Pancreas (tissue), 10 donors: ENCODE results near the gene DUOXA1. TPM values are rescaled to one million over a fixed set of nuclear protein-coding genes. Genes with fewer than 3 reads are reported as not detected.
A peak's percentile ranks its signal among the peaks of the same experiment; 100 is the strongest.
"Not testable (repeated sequence)": the region's sequence is repeated elsewhere in the genome, so short reads cannot be mapped to it uniquely, and the experiment has no call there.

ENCODE experiments used
- ATAC-seq, 4 donors: fragments of 200-7000 bp; cut with Tn5 transposase; one replicate each; pipeline versions ENCODE4 v1.8.0 to v1.9.1; 2020; ENCODE audit warnings: mild to moderate bottlenecking in 4 of 4, moderate library complexity in 4 of 4
- DNase-seq, 6 donors: peaks; one replicate each; pipeline ENCODE4 v3.0.0-alpha.2; 2020
- FAIRE-seq: peaks from 2 replicates; lab custom pipeline; 2012; peaks lifted over from hg19 to GRCh38; lab: Jason Lieb, UNC
- H3K27ac ChIP-seq, 4 donors: fragments of 200-600 bp; sonication (generic); 1 replicate in 3 of 4; 2 replicates in 1 of 4; pipeline versions ENCODE4 v1.5.0 to v1.8.0; 2020
- H3K27me3 ChIP-seq, 4 donors: fragments of 200-600 bp; one replicate each; pipeline ENCODE4 v1.8.0; 2021
- H3K36me3 ChIP-seq, 3 donors: fragments of 200-600 bp; sonication (generic) in 1 of 3; one replicate each; pipeline versions ENCODE4 v1.5.0 to v1.8.0; 2020 to 2021
- H3K4me1 ChIP-seq, 3 donors: fragments of 200-600 bp; one replicate each; pipeline ENCODE4 v1.8.0; 2021
- H3K4me3 ChIP-seq, 4 donors: fragments of 200-600 bp; sonication (generic) in 2 of 4; one replicate each; pipeline versions ENCODE4 v1.5.0 to v1.8.0; 2020 to 2021
- H3K9me3 ChIP-seq, 4 donors: fragments of 200-600 bp; one replicate each; pipeline ENCODE4 v1.8.0; 2021
- WGBS, 2 donors: extraction: QIAGEN DNeasy Blood & Tissue Kit; methylation state at CpG; one replicate each; pipeline ENCODE4 v1.1.7; 2013; 5-methylcytosine and 5-hydroxymethylcytosine counted together
- intact Hi-C, 3 donors: fragments of 100-400 bp; cut with DNase I; formaldehyde crosslinking; loops; one replicate each; pipeline versions ENCODE4 v1.11.1 to v1.14.2; 2022
- polyA plus RNA-seq, 2 donors: library from polyadenylated mRNA; stranded (reverse); fragments of 200-250 nt; gene quantifications; one replicate each; pipeline ENCODE4 v1.2.3, GENCODE V29; 2013
- total RNA-seq, 6 donors: library from RNA; stranded (reverse); fragmentation: NEBNext Ultra II Directional in 4 of 6; extraction: Animal tissue kit (Norgen Biotek cat#: 25700) in 4 of 6; gene quantifications; one replicate each; pipeline versions ENCODE4 v1.2.1 to v1.2.4, GENCODE V29; 2021 to 2023
- TF ChIP-seq, protein P1 (sequence below), 4 donors: fragments of 200-600 bp; sonication (generic) in 3 of 4; IDR thresholded peaks; one replicate each; pipeline versions ENCODE4 v1.5.0 to v1.8.0; 2021; ENCODE audit warnings: antibody characterized with exemption in 4 of 4
- donor health status: healthy with polysubstance abuse.
- donor health status: DM: no; HTN: no; CAD: no; lungs with moderate emphysema.
- donor health status: DM: no; HTN: no; CAD: no.
- donor health status: control.
- donor health status: control.
- donor health status: Bipolar disorder and iron deficiency.
- donor health status: DM: yes; HTN: yes; CAD: no.
- donor health status: DM: no; HTN: no; CAD: no.
- donor health status: DM: no; HTN: no; CAD: no.
- donor health status: DM: yes; HTN: yes; CAD: no.

DUOXA1 gene
- total and polyA plus RNA-seq, 8 donors, result 0.11 to 0.22 (median 0.17) TPM; not detected in 3

DNA sequence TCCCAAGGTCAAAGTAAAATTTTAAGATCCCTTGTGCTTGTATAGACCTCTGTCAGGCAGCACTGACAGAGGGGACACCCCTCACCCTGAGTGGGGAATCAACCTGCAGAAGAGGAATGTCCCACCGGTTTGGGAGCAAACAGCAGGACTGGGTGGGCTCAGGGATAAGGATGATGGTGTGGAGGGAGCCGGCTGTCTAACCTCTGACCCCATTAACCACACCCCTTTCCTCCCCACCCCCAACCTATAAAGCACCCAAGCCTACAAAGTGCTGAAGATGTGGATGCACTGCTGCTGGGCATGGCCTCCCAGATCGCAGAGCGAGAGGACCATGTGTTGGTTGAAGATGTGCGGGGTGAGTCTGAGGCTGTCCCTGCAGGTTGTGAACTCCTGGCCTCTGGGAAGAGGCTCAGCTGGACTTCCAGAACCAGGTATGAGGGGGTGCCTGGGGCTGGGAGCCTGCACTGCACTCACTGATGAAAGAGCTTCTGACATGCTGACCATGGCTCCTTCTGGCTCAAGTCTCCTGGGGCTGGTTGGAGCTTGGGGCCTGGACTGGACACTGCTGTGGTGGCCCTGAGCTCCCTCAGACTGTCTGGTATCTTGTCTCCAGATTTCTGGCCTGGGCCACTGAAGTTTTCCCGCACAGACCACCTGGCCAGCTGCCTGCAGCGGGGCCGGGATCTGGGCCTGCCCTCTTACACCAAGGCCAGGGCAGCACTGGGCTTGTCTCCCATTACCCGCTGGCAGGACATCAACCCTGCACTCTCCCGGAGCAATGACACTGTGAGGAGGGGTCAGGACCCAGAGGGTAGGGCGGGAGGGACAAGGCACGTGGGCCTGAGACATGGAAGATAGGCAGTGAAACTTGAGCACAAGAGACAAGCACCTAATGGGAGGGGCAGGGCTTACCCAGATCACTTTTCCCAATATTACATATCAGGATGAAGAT lies 9.4 kb upstream of the DUOXA1 start:
- FAIRE-seq, result no peak
- TF ChIP-seq, protein P1, sequence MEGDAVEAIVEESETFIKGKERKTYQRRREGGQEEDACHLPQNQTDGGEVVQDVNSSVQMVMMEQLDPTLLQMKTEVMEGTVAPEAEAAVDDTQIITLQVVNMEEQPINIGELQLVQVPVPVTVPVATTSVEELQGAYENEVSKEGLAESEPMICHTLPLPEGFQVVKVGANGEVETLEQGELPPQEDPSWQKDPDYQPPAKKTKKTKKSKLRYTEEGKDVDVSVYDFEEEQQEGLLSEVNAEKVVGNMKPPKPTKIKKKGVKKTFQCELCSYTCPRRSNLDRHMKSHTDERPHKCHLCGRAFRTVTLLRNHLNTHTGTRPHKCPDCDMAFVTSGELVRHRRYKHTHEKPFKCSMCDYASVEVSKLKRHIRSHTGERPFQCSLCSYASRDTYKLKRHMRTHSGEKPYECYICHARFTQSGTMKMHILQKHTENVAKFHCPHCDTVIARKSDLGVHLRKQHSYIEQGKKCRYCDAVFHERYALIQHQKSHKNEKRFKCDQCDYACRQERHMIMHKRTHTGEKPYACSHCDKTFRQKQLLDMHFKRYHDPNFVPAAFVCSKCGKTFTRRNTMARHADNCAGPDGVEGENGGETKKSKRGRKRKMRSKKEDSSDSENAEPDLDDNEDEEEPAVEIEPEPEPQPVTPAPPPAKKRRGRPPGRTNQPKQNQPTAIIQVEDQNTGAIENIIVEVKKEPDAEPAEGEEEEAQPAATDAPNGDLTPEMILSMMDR (IDR thresholded peaks at IDR 0.05), result no peak
- H3K9me3 ChIP-seq, result no peaks in the 10 kb centered on the region
- no peak for DNase-seq
- no peaks in the 10 kb centered on the region for H3K36me3 ChIP-seq
- 71 to 77% methylated on average over 12 of the region's 12 CpGs for whole genome bisulfite sequencing, 2 donors
- intact Hi-C loops, result no loop called here
- no peak overlapping the region for H3K27ac ChIP-seq
- no peak for ATAC-seq
- H3K27me3 ChIP-seq, result no peaks in the 10 kb centered on the region
- no peaks in the 10 kb centered on the region for H3K4me1 ChIP-seq
- no peak overlapping the region for H3K4me3 ChIP-seq

DNA sequence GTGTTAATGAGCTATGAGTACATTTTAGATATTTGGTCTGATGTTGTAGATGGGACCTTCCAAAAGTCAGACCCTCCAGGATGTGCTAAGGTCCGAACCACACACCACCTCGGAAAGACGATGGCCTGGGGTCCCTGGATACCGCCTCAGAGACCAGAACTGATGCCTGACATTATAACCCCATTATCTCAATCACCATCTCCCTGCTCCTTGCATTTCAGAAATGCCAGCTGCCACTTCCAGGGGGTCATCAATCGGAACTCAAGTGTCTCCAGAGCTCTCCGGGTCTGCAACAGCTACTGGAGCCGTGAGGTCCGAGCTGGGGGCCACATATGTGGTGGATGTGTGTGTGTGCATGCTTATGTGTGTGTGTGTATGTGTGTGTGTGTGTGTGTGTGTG lies 8.0 kb upstream of the DUOXA1 start:
- intact Hi-C loops, result no loop called here
- no peaks in the 10 kb centered on the region for H3K9me3 ChIP-seq
- no peaks in the 10 kb centered on the region for H3K4me1 ChIP-seq
- no peaks in the 10 kb centered on the region for H3K36me3 ChIP-seq
- FAIRE-seq, result no peak
- no peak for DNase-seq
- no peaks in the 10 kb centered on the region for H3K27me3 ChIP-seq
- no peak overlapping the region for H3K4me3 ChIP-seq
- 64 to 81% methylated on average over 8 of the region's 8 CpGs for WGBS, 2 donors
- H3K27ac ChIP-seq, result no peak overlapping the region
- no peak for ATAC-seq
- TF ChIP-seq, protein P1 (IDR thresholded peaks at IDR 0.05), result no peak

DNA sequence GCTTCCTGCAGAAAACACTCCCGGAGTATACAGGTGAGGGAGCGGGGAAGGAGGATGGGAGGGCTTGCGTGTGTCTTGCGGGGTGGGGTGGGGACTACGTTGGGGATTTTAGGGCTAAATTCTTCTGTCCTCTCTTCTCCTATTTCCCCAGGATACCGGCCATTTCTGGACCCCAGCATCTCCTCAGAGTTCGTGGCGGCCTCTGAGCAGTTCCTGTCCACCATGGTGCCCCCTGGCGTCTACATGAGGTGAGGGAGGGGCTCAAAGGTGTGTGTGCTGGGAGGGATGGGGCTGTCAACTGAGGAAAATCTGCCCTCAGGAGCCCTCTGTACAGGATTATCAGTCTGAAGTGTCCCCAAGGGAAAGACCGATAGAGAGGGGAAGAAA lies 6.7 kb upstream of the DUOXA1 start:
- intact Hi-C loops, result no loop called here
- no peaks in the 10 kb centered on the region for H3K9me3 ChIP-seq
- H3K27me3 ChIP-seq, result no peaks in the 10 kb centered on the region
- FAIRE-seq (no peak), DNase-seq (no peak), ATAC-seq (peak in 2 of 4 donors; percentile 4 to 17)
- 25 to 26% methylated on average over 10 of the region's 10 CpGs for WGBS, 2 donors
- no peaks in the 10 kb centered on the region for H3K36me3 ChIP-seq
- H3K4me3 ChIP-seq, result no peak overlapping the region
- no peak overlapping the region for H3K27ac ChIP-seq
- TF ChIP-seq, protein P1 (IDR thresholded peaks at IDR 0.05), result no peak
- H3K4me1 ChIP-seq, result no peaks in the 10 kb centered on the region

DNA sequence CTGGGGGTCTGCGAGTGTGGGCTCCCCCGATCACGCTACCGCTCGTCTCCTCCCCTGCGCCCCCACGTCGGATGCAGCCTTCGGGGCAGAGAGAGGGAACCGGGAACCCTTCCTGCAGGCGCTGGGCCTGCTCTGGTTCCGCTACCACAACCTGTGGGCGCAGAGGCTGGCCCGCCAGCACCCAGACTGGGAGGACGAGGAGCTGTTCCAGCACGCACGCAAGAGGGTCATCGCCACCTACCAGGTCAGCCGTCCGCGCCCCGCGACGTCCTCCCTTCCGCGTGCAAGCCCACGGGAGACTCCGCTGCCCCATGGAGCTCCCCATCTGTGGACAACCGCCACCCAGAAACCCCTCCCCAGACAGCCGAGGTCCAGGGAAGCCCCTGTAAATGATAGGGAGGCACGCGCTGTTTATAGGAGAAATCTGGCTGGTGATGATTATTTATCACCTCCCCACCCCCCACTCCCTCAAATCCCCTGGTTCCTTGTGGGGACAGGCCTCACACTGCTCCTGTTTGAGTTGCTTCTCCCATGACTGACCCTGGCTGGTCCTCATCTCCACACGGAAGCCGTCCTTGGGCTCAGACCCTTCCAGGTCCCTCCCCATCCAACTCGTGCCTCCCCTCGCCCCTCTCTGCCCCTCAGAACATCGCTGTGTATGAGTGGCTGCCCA lies 6.2 kb upstream of the DUOXA1 start:
- H3K4me1 ChIP-seq, DNase-seq, H3K27ac ChIP-seq, H3K36me3 ChIP-seq, H3K9me3 ChIP-seq, FAIRE-seq, H3K27me3 ChIP-seq, intact Hi-C loops: not testable (repeated sequence)
- H3K4me3 ChIP-seq, result peak overlapping the region in 1 of 4 donors; percentile 28
- peak; percentile 10 to 28 (median 20) for ATAC-seq
- WGBS, 2 donors, result 22% methylated on average over 8 to 11 of the region's 37 CpGs

DNA sequence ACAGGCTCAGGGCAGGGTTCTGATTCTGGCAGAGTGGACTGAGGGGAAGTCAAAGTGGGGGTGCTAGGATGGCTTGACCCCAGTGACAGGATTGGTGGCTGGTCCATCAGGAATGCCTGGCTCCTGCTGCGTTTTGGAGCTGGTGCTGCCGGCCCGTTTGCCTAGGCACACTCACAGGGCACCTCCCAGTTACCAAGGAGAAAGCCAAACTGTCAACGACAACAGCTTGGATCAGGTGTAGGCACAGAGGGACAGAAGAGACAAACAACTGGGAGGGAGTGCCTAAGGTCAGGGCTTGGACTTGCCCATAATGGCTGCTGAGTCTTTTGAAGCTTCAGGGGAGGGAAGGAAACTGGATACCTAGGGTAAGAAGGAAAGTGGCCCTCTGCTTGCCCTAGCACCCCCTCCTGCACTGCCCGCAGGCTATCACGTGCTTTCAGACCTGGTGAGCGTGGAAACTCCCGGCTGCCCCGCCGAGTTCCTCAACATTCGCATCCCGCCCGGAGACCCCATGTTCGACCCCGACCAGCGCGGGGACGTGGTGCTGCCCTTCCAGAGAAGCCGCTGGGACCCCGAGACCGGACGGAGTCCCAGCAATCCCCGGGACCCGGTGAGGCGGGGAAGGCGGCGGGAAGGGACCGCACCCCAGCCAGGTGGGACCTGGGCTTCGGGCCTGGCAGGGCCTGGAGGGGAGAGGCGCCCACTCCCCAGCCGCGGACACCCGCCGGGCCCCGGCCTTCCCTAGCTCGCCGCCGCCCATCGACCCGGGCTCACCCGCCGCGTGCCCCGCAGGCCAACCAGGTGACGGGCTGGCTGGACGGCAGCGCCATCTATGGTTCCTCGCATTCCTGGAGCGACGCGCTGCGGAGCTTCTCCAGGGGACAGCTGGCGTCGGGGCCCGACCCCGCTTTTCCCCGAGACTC lies 5.3 kb upstream of the DUOXA1 start:
- Histone ChIP-seq H3K27ac (no peak overlapping the region), H3K4me1 (no peaks in the 10 kb centered on the region), H3K27me3 (no peaks in the 10 kb centered on the region), H3K4me3 (peak overlapping the region in 2 of 4 donors; percentile 21 to 28), H3K9me3 (no peaks in the 10 kb centered on the region), H3K36me3 (no peaks in the 10 kb centered on the region)
- WGBS, 2 donors, result 10% methylated on average over 44 to 57 of the region's 57 CpGs
- TF ChIP-seq, protein P1 (IDR thresholded peaks at IDR 0.05), result no peak
- ATAC-seq, result peak; percentile 75 to 90 (median 86)
- DNase-seq, result peak in 5 of 6 donors; percentile 37 to 81 (median 59)
- intact Hi-C loops, result no loop called here
- FAIRE-seq, result no peak
